GM12878 (cell line): ENCODE results near the gene EZH2. TPM values are rescaled to one million over a fixed set of nuclear protein-coding genes. Genes with fewer than 3 reads are reported as not detected.
A peak's percentile ranks its signal among the peaks of the same experiment; 100 is the strongest.

ENCODE experiments used
- ATAC-seq: fragments of 200-7000 bp; cut with Tn5 transposase; 3 replicates; pipeline ENCODE4 v1.9.1; 2020; ENCODE audit warnings: mild to moderate bottlenecking, moderate library complexity
- BruUV-seq: library from RNA; stranded (reverse); fragments of 400-500 nt; replicated peaks from 2 replicates; lab custom pipeline; 2021; lab: Mats Ljungman, UMichigan
- CTCF ChIA-PET: fragments of 300-600 bp; sonication (Branson Sonifier 250); formaldehyde crosslinking; extraction: SDS; loops from one replicate; lab custom pipeline; 2021; ENCODE audit warnings: inconsistent platforms; lab: Yijun Ruan, JAX
- POLR2A ChIA-PET: fragments of 350-600 bp; formaldehyde crosslinking; extraction: SDS; loops from one replicate; lab custom pipeline; 2021; ENCODE audit warnings: inconsistent platforms; lab: Charles Lee
- RAD21 ChIA-PET: fragments of 300-600 bp; sonication (Branson Sonifier 250); formaldehyde crosslinking; loops from one replicate; lab custom pipeline; 2023; ENCODE audit warnings: antibody characterized with exemption; ENCODE audit not compliant: unreplicated experiment; lab: Charles Lee
- SMC1A ChIA-PET: fragments of 300-600 bp; sonication (Branson Sonifier 250); formaldehyde crosslinking; loops from one replicate; lab custom pipeline; 2023; ENCODE audit not compliant: unreplicated experiment, uncharacterized antibody; lab: Charles Lee
- DNase-seq: peaks from one replicate; pipeline ENCODE4 v3.0.0-alpha.2; 2011; ENCODE audit warnings: low read depth, low spot score
- FAIRE-seq: peaks from 3 replicates; lab custom pipeline; 2011; peaks lifted over from hg19 to GRCh38; lab: Jason Lieb, UNC
- H2AFZ ChIP-seq: 2 replicates; pipeline ENCODE4 v1.6.0; 2011; ENCODE audit warnings: low read depth, low read length, control low read depth; ENCODE audit not compliant: control insufficient read depth
- H3K27ac ChIP-seq: 2 replicates; pipeline ENCODE4 v1.5.1; 2011; ENCODE audit warnings: control low read depth; ENCODE audit not compliant: control insufficient read depth, insufficient read depth
- H3K27me3 ChIP-seq, 2 experiments: replicated peaks in 1 of 2; 2 replicates each; pipeline versions ENCODE4 v1.6.0 to v1.6.1; 2011; ENCODE audit warnings: low read length in 1 of 2; ENCODE audit not compliant: control insufficient read depth in 2 of 2, insufficient read depth in 2 of 2
- H3K36me3 ChIP-seq, 2 experiments: 2 replicates each; pipeline ENCODE4 v1.5.1; 2011; ENCODE audit warnings: low read length in 1 of 2; ENCODE audit not compliant: control insufficient read depth in 2 of 2, insufficient read depth in 2 of 2
- H3K4me1 ChIP-seq: 2 replicates; pipeline ENCODE4 v1.6.1; 2011; ENCODE audit warnings: mild to moderate bottlenecking, low read length, moderate library complexity, mixed read lengths; ENCODE audit not compliant: control insufficient read depth, insufficient read depth
- H3K4me2 ChIP-seq: 2 replicates; pipeline ENCODE4 v1.6.0; 2011; ENCODE audit warnings: control low read depth; ENCODE audit not compliant: control insufficient read depth, insufficient read depth
- H3K4me3 ChIP-seq: fragments of 200-600 bp; sonication (generic); 2 replicates; pipeline ENCODE4 v1.5.1; 2016
- H3K79me2 ChIP-seq: 2 replicates; pipeline ENCODE4 v1.6.0; 2011; ENCODE audit warnings: low read length; ENCODE audit not compliant: control insufficient read depth, insufficient read depth
- H3K9ac ChIP-seq: 2 replicates; pipeline ENCODE4 v1.8.0; 2011; ENCODE audit warnings: low read length, control low read depth, mixed read lengths; ENCODE audit not compliant: control insufficient read depth, insufficient read depth
- H3K9me3 ChIP-seq: replicated peaks from 3 replicates; pipeline ENCODE4 v1.5.1; 2011; ENCODE audit warnings: mild to moderate bottlenecking, low read length; ENCODE audit not compliant: control insufficient read depth, insufficient read depth
- H4K20me1 ChIP-seq: 2 replicates; pipeline ENCODE4 v1.6.0; 2011; ENCODE audit not compliant: control insufficient read depth, insufficient read depth
- ATF7 ChIP-seq: fragments of 450-650 bp; IDR thresholded peaks from 2 replicates; pipeline ENCODE4 v1.6.1; 2016; ENCODE audit warnings: low read depth, mild to moderate bottlenecking
- BACH1 ChIP-seq: fragments of 450-650 bp; IDR thresholded peaks from 2 replicates; pipeline ENCODE4 v1.6.1; 2017; ENCODE audit warnings: mild to moderate bottlenecking, borderline replicate concordance
- BMI1 ChIP-seq: fragments of 450-650 bp; IDR thresholded peaks from 2 replicates; pipeline ENCODE4 v1.6.1; 2016; ENCODE audit warnings: mild to moderate bottlenecking, moderate library complexity, borderline replicate concordance
- BRCA1 ChIP-seq: IDR thresholded peaks from 2 replicates; pipeline ENCODE4 v1.6.1; 2011; ENCODE audit warnings: low read depth, low read length, improper control_type of control experiment
- CBX3 ChIP-seq: fragments of 200-600 bp; sonication (generic); IDR thresholded peaks from 2 replicates; pipeline ENCODE4 v1.6.1; 2016; ENCODE audit warnings: low read depth, borderline replicate concordance
- E2F4 ChIP-seq: IDR thresholded peaks from 2 replicates; pipeline ENCODE4 v1.6.1; 2012; ENCODE audit warnings: low read depth, low read length, improper control_type of control experiment
- E4F1 ChIP-seq: fragments of 450-650 bp; IDR thresholded peaks from 2 replicates; pipeline ENCODE4 v1.6.1; 2018; ENCODE audit warnings: borderline replicate concordance, mild to moderate bottlenecking; ENCODE audit not compliant: partially characterized antibody
- FOXK2 ChIP-seq: fragments of 450-650 bp; IDR thresholded peaks from 2 replicates; pipeline ENCODE4 v1.6.1; 2017; ENCODE audit warnings: mild to moderate bottlenecking, moderate library complexity
- GABPA ChIP-seq: IDR thresholded peaks from 2 replicates; pipeline ENCODE4 v1.6.1; 2014; ENCODE audit warnings: antibody characterized with exemption, low read depth, mild to moderate bottlenecking, inconsistent platforms
- IRF4 ChIP-seq: IDR thresholded peaks from 2 replicates; pipeline ENCODE4 v1.6.1; 2011; ENCODE audit warnings: low read depth, low read length
- KDM1A ChIP-seq: fragments of 200-600 bp; sonication (generic); IDR thresholded peaks from 2 replicates; pipeline ENCODE4 v1.6.1; 2016; ENCODE audit warnings: borderline replicate concordance
- POLR2A ChIP-seq: IDR thresholded peaks from 2 replicates; pipeline ENCODE4 v1.6.1; 2011; ENCODE audit warnings: low read depth, mild to moderate bottlenecking, low read length
- POLR2AphosphoS2 ChIP-seq: IDR thresholded peaks from 2 replicates; pipeline ENCODE4 v1.6.1; 2011; ENCODE audit warnings: low read depth, mild to moderate bottlenecking, low read length, improper control_type of control experiment, moderate library complexity
- SKIL ChIP-seq: fragments of 450-650 bp; IDR thresholded peaks from 2 replicates; pipeline ENCODE4 v1.6.1; 2017; ENCODE audit warnings: mild to moderate bottlenecking, low read depth, inconsistent platforms; ENCODE audit not compliant: poor library complexity, severe bottlenecking
- USF1 ChIP-seq: IDR thresholded peaks from 2 replicates; pipeline ENCODE4 v1.6.1; 2011; ENCODE audit warnings: borderline replicate concordance, low read depth, mild to moderate bottlenecking, moderate library complexity, mixed read lengths, low read length; ENCODE audit not compliant: insufficient read depth; ENCODE audit errors: extremely low read length
- ZZZ3 ChIP-seq: IDR thresholded peaks from 2 replicates; pipeline ENCODE4 v1.6.1; 2011; ENCODE audit warnings: low read depth; ENCODE audit not compliant: control insufficient read depth, insufficient read length
- WGBS: methylation state at CpG from one replicate; pipeline ENCODE4 v1.1.6; 2016; ENCODE audit warnings: low lambda C conversion rate; ENCODE audit not compliant: insufficient replicate concordance, insufficient coverage; ENCODE audit errors: missing lambda C conversion rate; 5-methylcytosine and 5-hydroxymethylcytosine counted together
- in situ Hi-C: fragments of 300-500 bp; cut with MboI; formaldehyde crosslinking; loops from 9 replicates; pipeline ENCODE4 v1.14.3; 2018; ENCODE audit warnings: mixed read lengths
- intact Hi-C: fragments of 100-400 bp; cut with micrococcal nuclease; formaldehyde crosslinking; loops from one replicate; pipeline ENCODE4 v1.14.2; 2022; ENCODE audit not compliant: unreplicated experiment
- polyA plus RNA-seq, 11 experiments: library from polyadenylated mRNA; depleted of rRNA in 4 of 11; unstranded in 6 of 11; stranded (reverse) in 5 of 11; fragments of >200 nt; fragmentation: Nextera tagmentation in 4 of 11; fragmentation: Illumina TruSeq in 1 of 11; extraction: Ambion mirVana in 4 of 11; extraction: Trizol in 1 of 11; gene quantifications; 1 replicate in 1 of 11; 2 replicates in 10 of 11; pipeline versions ENCODE4 v1.2.1 to v1.2.3, GENCODE V29; 2011 to 2016; ENCODE audit warnings: inconsistent platforms in 2 of 11, missing spikeins in 2 of 11, low read depth in 1 of 11
- total RNA-seq, 4 experiments: library from RNA; depleted of rRNA in 3 of 4; stranded (reverse); fragments of >200 nt in 3 of 4; fragmentation: Illumina TruSeq in 1 of 4; extraction: Trizol in 1 of 4; gene quantifications; 2 replicates each; pipeline versions ENCODE4 v1.2.1 to v1.2.3, GENCODE V29; 2013 to 2021

Gene EZH2
- total and polyA plus RNA-seq, 10 of the 15 experiments (the other 5 are each of a cell fraction or from before 2014, with no cell fraction given), result 19.4 to 69.6 (median 40.8) TPM

- TF ChIP-seq E4F1 (no peak), BMI1 (no peak)
Measured at GRCh38 chr7:148915211-148915610, 31.1 kb upstream of the EZH2 start (continued).

- ChIA-PET POLR2A (interaction anchor here (0.6 kb wide), 3 partner anchors 25 to 330 kb away, joined by 3 to 4 read pairs (median 3); no protein-coding TSS in a partner anchor), SMC1A (interaction anchor here (0.7 to 1.5 kb wide), 3 partner anchors 9 to 27 kb away, joined by 3 to 4 read pairs (median 3); no protein-coding TSS in a partner anchor), CTCF (interaction anchor here (0.9 to 1.2 kb wide), 2 partner anchors 18 to 74 kb away, joined by 3 to 4 read pairs; no protein-coding TSS in a partner anchor), RAD21 (interaction anchor here (1.1 kb wide), 1 partner anchor 27 kb away, joined by 4 read pairs; no protein-coding TSS in a partner anchor)
- in situ Hi-C loops, result no loop called here
- Histone ChIP-seq H3K9ac (no peak overlapping the region), H3K27me3 (peaks cover 3 to 4% of the 10 kb centered on the region in 2 experiments), H3K4me3 (no peak overlapping the region), H2AFZ (no peak overlapping the region), H3K79me2 (no peaks in the 10 kb centered on the region), H3K36me3 (no peaks in the 10 kb centered on the region), H3K9me3 (no peaks in the 10 kb centered on the region), H3K27ac (no peak overlapping the region), H3K4me2 (peak overlapping the region; percentile 48), H3K4me1 (peaks cover 35% of the 10 kb centered on the region), H4K20me1 (no peaks in the 10 kb centered on the region; the same call in 1 of the 2 replicates)
- FAIRE-seq (no peak), ATAC-seq (peak; percentile 67), DNase-seq (no peak)
- intact Hi-C loops, result no loop called here
- BruUV-seq, result no TSS peak
- 1% methylated on average over 9 of the region's 10 CpGs for WGBS
- no peak for TF ChIP-seq ZZZ3
- TF ChIP-seq POLR2A, result no peak
- 0 out of 2 replicates have a peak, but pooled peaks have one; percentile 50 for TF ChIP-seq GABPA
- no peak for TF ChIP-seq POLR2AphosphoS2
- no peak for TF ChIP-seq KDM1A
- TF ChIP-seq SKIL, result no peak
- no peak for TF ChIP-seq USF1
- TF ChIP-seq E2F4, result no peak
- no peak for TF ChIP-seq CBX3
- no peak for TF ChIP-seq FOXK2
- no peak for TF ChIP-seq ATF7
- peak; percentile 63; the same call in 1 of the 2 replicates for TF ChIP-seq IRF4
- TF ChIP-seq BACH1, result no peak
- no peak for TF ChIP-seq BRCA1
Measured at GRCh38 chr7:148914208-148914777, 30.2 kb upstream of the EZH2 start.
